Parathyroid adenoma (tissue), 2 donors: Measurements from ENCODE around the gene ZYG11B.

ENCODE experiments used
- H2AFZ ChIP-seq: fragments of 300-600 bp; sonication (generic); one replicate; pipeline ENCODE4 v1.7.0; 2017; ENCODE audit warnings: antibody characterized with exemption, mild to moderate bottlenecking
- H3K27ac ChIP-seq: fragments of 300-600 bp; sonication (generic); one replicate; pipeline ENCODE4 v1.7.0; 2017
- H3K27me3 ChIP-seq: fragments of 300-600 bp; sonication (generic); one replicate; pipeline ENCODE4 v1.7.0; 2017; ENCODE audit warnings: low read length; ENCODE audit not compliant: control insufficient read depth, insufficient read depth
- H3K36me3 ChIP-seq: fragments of 300-600 bp; sonication (generic); one replicate; pipeline ENCODE4 v1.7.0; 2017; ENCODE audit warnings: low read length; ENCODE audit not compliant: control insufficient read depth, insufficient read depth
- H3K4me1 ChIP-seq: fragments of 300-600 bp; sonication (generic); one replicate; pipeline ENCODE4 v1.7.0; 2017; ENCODE audit warnings: control low read depth
- H3K4me2 ChIP-seq: fragments of 300-600 bp; sonication (generic); one replicate; pipeline ENCODE4 v1.7.0; 2017; ENCODE audit warnings: low read length
- H3K4me3 ChIP-seq: fragments of 300-600 bp; sonication (generic); one replicate; pipeline ENCODE4 v1.7.0; 2017; ENCODE audit warnings: low read depth, low read length
- H3K79me2 ChIP-seq: fragments of 300-600 bp; sonication (generic); one replicate; pipeline ENCODE4 v1.7.0; 2017; ENCODE audit warnings: control low read depth
- H3K9ac ChIP-seq: fragments of 300-600 bp; sonication (generic); one replicate; pipeline ENCODE4 v1.7.0; 2017; ENCODE audit warnings: mild to moderate bottlenecking
- H3K9me3 ChIP-seq: fragments of 300-600 bp; sonication (generic); one replicate; pipeline ENCODE4 v1.7.0; 2017; ENCODE audit warnings: low read length; ENCODE audit not compliant: control insufficient read depth
- TF ChIP-seq, protein P1 (sequence below): fragments of 300-600 bp; sonication (generic); IDR thresholded peaks from one replicate; pipeline ENCODE4 v1.7.0; 2017; ENCODE audit warnings: antibody characterized with exemption, mild to moderate bottlenecking
- donor health status: primary hyperparathyroidism.

ZYG11B gene

DNA sequence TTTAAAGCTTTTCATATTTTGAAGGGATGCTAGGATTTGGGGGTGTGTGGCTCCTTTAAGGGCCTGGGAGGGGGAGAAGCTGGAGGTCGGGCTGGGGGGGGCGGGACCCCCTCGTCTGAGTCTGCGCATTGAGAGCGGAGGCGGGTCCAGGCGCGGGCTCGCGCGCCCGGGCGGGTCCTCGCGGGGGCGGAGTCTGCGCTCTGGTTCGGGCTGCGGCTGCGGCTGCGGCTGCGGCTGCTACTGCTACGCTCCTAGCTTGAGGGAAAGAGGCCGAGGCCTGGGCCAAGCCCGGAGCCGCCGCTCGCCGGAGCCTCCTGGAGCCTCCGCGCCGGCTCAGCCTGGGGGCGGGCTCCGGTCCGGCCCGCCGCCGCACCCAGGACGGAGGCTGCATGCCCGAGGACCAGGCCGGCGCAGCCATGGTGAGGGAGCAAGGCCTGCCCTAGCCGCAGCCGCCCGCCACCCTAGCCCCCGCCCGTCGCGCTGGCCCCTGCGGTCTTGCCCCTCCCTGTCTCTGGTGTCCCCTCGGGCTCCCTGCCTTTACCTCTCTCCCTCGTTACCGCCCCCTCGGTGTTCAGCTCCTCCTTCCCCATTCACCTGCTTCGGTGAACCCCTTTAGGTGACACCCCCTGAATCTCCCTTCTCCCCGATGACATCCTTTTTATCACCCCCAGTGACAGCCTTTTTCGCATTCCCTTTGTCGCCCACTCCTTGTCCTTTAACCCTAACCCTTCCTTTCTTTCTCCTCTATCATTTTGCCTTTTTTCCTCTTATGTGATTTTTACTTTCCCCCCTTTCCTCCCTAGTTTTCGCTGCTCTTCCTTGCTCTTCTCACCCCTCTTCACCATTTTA, at the start of gene ZYG11B:
TSS of gene ZYG11B (plus strand) at position 189 of the 849 bp plus-strand sequence. CDS start at position 390, 201 bp downstream.
- peak within 1 kb of the TSS; percentile 93 for H3K4me2 ChIP-seq
- peaks cover 23% of the 10 kb centered on the region for H3K79me2 ChIP-seq
- peak within 1 kb of the TSS; percentile 73 for H3K4me3 ChIP-seq
- no peaks in the 10 kb centered on the region for H3K27me3 ChIP-seq
- H3K36me3 ChIP-seq, result no peaks in the 10 kb centered on the region
- H3K9me3 ChIP-seq, result no peaks in the 10 kb centered on the region
- peaks cover 2% of the 10 kb centered on the region for H3K4me1 ChIP-seq
- peak within 1 kb of the TSS; percentile 83 for H2AFZ ChIP-seq
- peak within 1 kb of the TSS; percentile 28 for H3K9ac ChIP-seq
- TF ChIP-seq, protein P1, sequence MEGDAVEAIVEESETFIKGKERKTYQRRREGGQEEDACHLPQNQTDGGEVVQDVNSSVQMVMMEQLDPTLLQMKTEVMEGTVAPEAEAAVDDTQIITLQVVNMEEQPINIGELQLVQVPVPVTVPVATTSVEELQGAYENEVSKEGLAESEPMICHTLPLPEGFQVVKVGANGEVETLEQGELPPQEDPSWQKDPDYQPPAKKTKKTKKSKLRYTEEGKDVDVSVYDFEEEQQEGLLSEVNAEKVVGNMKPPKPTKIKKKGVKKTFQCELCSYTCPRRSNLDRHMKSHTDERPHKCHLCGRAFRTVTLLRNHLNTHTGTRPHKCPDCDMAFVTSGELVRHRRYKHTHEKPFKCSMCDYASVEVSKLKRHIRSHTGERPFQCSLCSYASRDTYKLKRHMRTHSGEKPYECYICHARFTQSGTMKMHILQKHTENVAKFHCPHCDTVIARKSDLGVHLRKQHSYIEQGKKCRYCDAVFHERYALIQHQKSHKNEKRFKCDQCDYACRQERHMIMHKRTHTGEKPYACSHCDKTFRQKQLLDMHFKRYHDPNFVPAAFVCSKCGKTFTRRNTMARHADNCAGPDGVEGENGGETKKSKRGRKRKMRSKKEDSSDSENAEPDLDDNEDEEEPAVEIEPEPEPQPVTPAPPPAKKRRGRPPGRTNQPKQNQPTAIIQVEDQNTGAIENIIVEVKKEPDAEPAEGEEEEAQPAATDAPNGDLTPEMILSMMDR, result no peak
- peak within 1 kb of the TSS; percentile 39 for H3K27ac ChIP-seq

DNA sequence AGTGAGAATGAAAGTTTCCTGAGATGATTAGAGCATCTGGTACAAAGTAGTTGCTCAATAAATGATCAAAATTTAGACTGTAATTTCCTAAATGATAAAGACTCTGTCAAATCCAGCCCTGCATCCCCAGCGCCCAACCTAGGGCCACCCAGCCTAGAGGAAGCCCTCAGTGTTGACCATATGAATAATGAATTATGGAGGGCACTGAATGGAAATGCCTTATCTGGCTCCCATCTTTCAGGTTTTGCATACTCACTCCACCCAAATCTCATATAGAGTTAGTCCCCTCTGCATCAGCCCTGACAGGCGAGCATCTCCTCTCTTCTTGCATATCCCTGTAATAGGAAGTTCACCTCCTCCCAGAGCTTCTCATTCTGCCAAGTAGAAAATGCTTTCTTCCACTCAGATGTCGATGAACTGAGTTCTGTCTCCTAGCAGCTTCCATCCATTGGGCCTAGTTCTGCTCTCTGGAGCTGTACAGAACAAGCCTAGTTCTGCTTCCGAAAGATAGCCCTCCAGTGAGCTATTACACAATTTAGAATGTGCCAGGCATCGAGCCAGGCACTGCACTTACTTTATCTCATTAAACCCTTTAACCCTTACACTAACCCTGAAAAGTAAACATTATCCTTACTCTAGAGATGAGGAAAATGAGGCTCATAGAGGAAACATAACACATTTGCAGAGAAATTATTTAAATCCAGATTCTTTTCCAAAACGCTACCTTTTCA, 49.0 kb upstream of the ZYG11B start:
- H3K27me3 ChIP-seq, result no peaks in the 10 kb centered on the region
- H3K36me3 ChIP-seq, result no peaks in the 10 kb centered on the region
- H2AFZ ChIP-seq, result no peak overlapping the region
- H3K4me3 ChIP-seq, result no peak overlapping the region
- no peaks in the 10 kb centered on the region for H3K9me3 ChIP-seq
- TF ChIP-seq, protein P1, result no peak
- no peaks in the 10 kb centered on the region for H3K4me1 ChIP-seq
- no peak overlapping the region for H3K4me2 ChIP-seq
- H3K79me2 ChIP-seq, result no peaks in the 10 kb centered on the region
- H3K27ac ChIP-seq, result no peak overlapping the region
- H3K9ac ChIP-seq, result no peak overlapping the region

DNA sequence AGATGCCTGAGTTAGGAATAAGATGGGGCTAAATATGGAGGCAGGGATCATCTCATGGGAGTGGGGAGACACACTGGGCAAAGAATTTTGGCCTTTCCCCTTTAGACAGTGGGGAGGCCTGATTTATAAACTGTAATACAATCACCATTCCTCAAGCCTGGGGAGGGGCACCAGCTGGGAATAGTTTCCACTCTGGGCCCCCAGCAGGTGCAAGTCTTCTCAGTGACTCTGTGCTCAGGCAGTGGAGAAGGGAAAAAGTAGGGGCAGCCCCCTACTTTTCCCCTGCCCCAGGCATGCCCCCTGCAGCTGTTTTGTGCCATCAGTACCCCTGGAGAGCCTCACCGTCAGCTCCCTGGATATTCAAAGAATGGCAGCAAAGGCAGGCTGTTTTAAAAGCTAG, 47.2 kb upstream of the ZYG11B start:
- no peaks in the 10 kb centered on the region for H3K36me3 ChIP-seq
- no peak overlapping the region for H2AFZ ChIP-seq
- H3K9me3 ChIP-seq, result no peaks in the 10 kb centered on the region
- H3K4me1 ChIP-seq, result no peaks in the 10 kb centered on the region
- H3K79me2 ChIP-seq, result no peaks in the 10 kb centered on the region
- no peak overlapping the region for H3K9ac ChIP-seq
- no peak overlapping the region for H3K4me2 ChIP-seq
- no peak overlapping the region for H3K27ac ChIP-seq
- H3K27me3 ChIP-seq, result no peaks in the 10 kb centered on the region
- TF ChIP-seq, protein P1, result no peak
- H3K4me3 ChIP-seq, result no peak overlapping the region

DNA sequence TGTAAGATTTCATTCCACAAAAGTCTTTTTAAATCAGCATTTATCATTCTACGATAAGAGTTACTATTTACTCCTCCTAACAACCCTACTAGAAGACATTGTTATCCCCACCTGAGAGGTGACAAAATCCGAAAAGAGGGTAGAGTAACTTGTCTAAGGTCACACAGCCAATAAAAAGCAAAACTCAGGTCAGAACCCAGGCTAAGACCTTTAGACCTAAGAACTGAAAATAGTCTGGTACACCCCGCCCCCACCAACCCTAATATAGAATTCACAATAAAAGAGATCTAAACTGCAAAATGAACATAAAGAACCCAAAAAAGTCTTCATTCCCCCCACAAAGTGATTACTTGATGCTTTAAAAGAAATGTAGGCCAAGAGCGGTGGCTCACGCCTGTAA, 46.8 kb upstream of the ZYG11B start:
- no peak overlapping the region for H3K27ac ChIP-seq
- H3K79me2 ChIP-seq, result no peaks in the 10 kb centered on the region
- no peak overlapping the region for H2AFZ ChIP-seq
- no peaks in the 10 kb centered on the region for H3K9me3 ChIP-seq
- no peak overlapping the region for H3K4me3 ChIP-seq
- no peak overlapping the region for H3K4me2 ChIP-seq
- H3K9ac ChIP-seq, result no peak overlapping the region
- H3K36me3 ChIP-seq, result no peaks in the 10 kb centered on the region
- TF ChIP-seq, protein P1, result no peak
- H3K27me3 ChIP-seq, result no peaks in the 10 kb centered on the region
- no peaks in the 10 kb centered on the region for H3K4me1 ChIP-seq
